ENCODE measurements around the gene SPARCL1. TPM values are rescaled to one million over a fixed set of nuclear protein-coding genes. Genes with fewer than 3 reads are reported as not detected.

Gene SPARCL1
- total and polyA plus RNA-seq, 2 donors (not counting 3 experiments of a cell fraction or from before 2014, with no cell fraction given): not detected

- intact Hi-C loops (cut with micrococcal nuclease) (no loop called here), dilution Hi-C loops (cut with MboI; ENCODE audit: extremely low pct_ligation_motif_present, low sequenced_read_pairs) (no loop called here)
- ChIA-PET POLR2A (no interaction called here), CTCF (no interaction called here)
- Histone ChIP-seq H3K36me3 (ENCODE audit: control insufficient read depth in 2 of 2, extremely low read depth in 1 of 2, insufficient read depth in 2 of 2, low read length in 2 of 2) (no peaks in the 10 kb centered on the region), H3K9me1 (replicated peaks; ENCODE audit: control insufficient read depth, extremely low read depth, insufficient read depth, low read length) (no peaks in the 10 kb centered on the region), H3K79me2 (ENCODE audit: control insufficient read depth, insufficient read depth, low read length) (no peaks in the 10 kb centered on the region), H3K9ac (replicated peaks; ENCODE audit: extremely low read depth, insufficient read depth, low read length) (no peak overlapping the region), H3K4me3 (replicated peaks in 1 of 3; ENCODE audit: insufficient read depth in 1 of 3, low read depth in 1 of 3, low read length in 3 of 3) (no peak overlapping the region), H3K27ac (ENCODE audit: insufficient read depth, low read depth, low read length) (no peak overlapping the region), H3K4me1 (ENCODE audit: control insufficient read depth, extremely low read depth, insufficient read depth, low read length) (no peaks in the 10 kb centered on the region), H2AFZ (ENCODE audit: low read depth, low read length) (no peak overlapping the region), H3K4me2 (ENCODE audit: insufficient read depth, low read length) (no peak overlapping the region), H3K27me3 (ENCODE audit: control insufficient read depth in 2 of 2, insufficient read depth in 2 of 2, low read length in 2 of 2) (no peaks in the 10 kb centered on the region), H4K20me1 (replicated peaks; ENCODE audit: control insufficient read depth, extremely low read depth, insufficient read depth, low read length) (no peaks in the 10 kb centered on the region), H3K9me3 (replicated peaks; ENCODE audit: control insufficient read depth, insufficient read depth, low read length) (no peaks in the 10 kb centered on the region)
- DNase-seq (ENCODE audit: low read depth, low spot score): no peak
- FAIRE-seq: no peak
- no TSS peak for BruUV-seq (replicated peaks)
- TF ChIP-seq CTCF (IDR thresholded peaks at IDR 0.05; ENCODE audit: extremely low read depth in 1 of 2, insufficient read depth in 1 of 2, low read depth in 1 of 2, low read length in 2 of 2) (no peak), EZH2 (IDR thresholded peaks at IDR 0.05; ENCODE audit: borderline replicate concordance, low read depth, low read length, severe bottlenecking) (no peak)
Observed at GRCh38 chr4:87575408-87575807, 46.2 kb upstream of the SPARCL1 start.

GRCh38 chr4:87574996-87575395 lies 45.8 kb upstream of the SPARCL1 start:
- no TSS peak for BruUV-seq (replicated peaks)
- H3K4me2 ChIP-seq (ENCODE audit: insufficient read depth, low read length): no peak overlapping the region
- CTCF ChIA-PET: no interaction called here
- H3K9me1 ChIP-seq (replicated peaks; ENCODE audit: control insufficient read depth, extremely low read depth, insufficient read depth, low read length): no peaks in the 10 kb centered on the region
- H3K4me3 ChIP-seq (replicated peaks in 1 of 3; ENCODE audit: insufficient read depth in 1 of 3, low read depth in 1 of 3, low read length in 3 of 3): no peak overlapping the region
- DNase-seq (ENCODE audit: low read depth, low spot score): no peak
- POLR2A ChIA-PET: no interaction called here
- no peak overlapping the region for H2AFZ ChIP-seq (ENCODE audit: low read depth, low read length)
- no peaks in the 10 kb centered on the region for H4K20me1 ChIP-seq (replicated peaks; ENCODE audit: control insufficient read depth, extremely low read depth, insufficient read depth, low read length)
- dilution Hi-C loops (cut with MboI; ENCODE audit: extremely low pct_ligation_motif_present, low sequenced_read_pairs) (no loop called here), intact Hi-C loops (cut with micrococcal nuclease) (no loop called here)
- H3K79me2 ChIP-seq (ENCODE audit: control insufficient read depth, insufficient read depth, low read length): no peaks in the 10 kb centered on the region
- H3K36me3 ChIP-seq (ENCODE audit: control insufficient read depth in 2 of 2, extremely low read depth in 1 of 2, insufficient read depth in 2 of 2, low read length in 2 of 2): no peaks in the 10 kb centered on the region
- H3K9ac ChIP-seq (replicated peaks; ENCODE audit: extremely low read depth, insufficient read depth, low read length): no peak overlapping the region
- no peak overlapping the region for H3K27ac ChIP-seq (ENCODE audit: insufficient read depth, low read depth, low read length)
- H3K9me3 ChIP-seq (replicated peaks; ENCODE audit: control insufficient read depth, insufficient read depth, low read length): no peaks in the 10 kb centered on the region
- H3K27me3 ChIP-seq (ENCODE audit: control insufficient read depth in 2 of 2, insufficient read depth in 2 of 2, low read length in 2 of 2): no peaks in the 10 kb centered on the region
- no peaks in the 10 kb centered on the region for H3K4me1 ChIP-seq (ENCODE audit: control insufficient read depth, extremely low read depth, insufficient read depth, low read length)
- no peak for FAIRE-seq
- TF ChIP-seq POLR2AphosphoS5 (IDR thresholded peaks at IDR 0.05; ENCODE audit: insufficient read depth, low read depth, low read length) (no peak), MYC (IDR thresholded peaks at IDR 0.05; ENCODE audit: low read depth, low read length) (no peak), GATA2 (IDR thresholded peaks at IDR 0.05; ENCODE audit: insufficient read depth, insufficient read length, low read depth, low read length) (no peak), CTCF (IDR thresholded peaks at IDR 0.05; ENCODE audit: extremely low read depth in 1 of 2, insufficient read depth in 1 of 2, low read depth in 1 of 2, low read length in 2 of 2) (no peak), POLR2A (IDR thresholded peaks at IDR 0.05; ENCODE audit: low read depth, low read length) (no peak), MAX (IDR thresholded peaks at IDR 0.05; ENCODE audit: insufficient read depth, insufficient read length) (no peak), JUN (IDR thresholded peaks at IDR 0.05; ENCODE audit: borderline replicate concordance, insufficient read depth, insufficient read length, low read depth) (no peak), EZH2 (IDR thresholded peaks at IDR 0.05; ENCODE audit: borderline replicate concordance, low read depth, low read length, severe bottlenecking) (no peak), FOS (IDR thresholded peaks at IDR 0.05; ENCODE audit: borderline replicate concordance, insufficient read depth, low read length) (no peak)

Data from endothelial cell of umbilical vein (primary cell).